Measurements from ENCODE around the gene DUSP11.
"Not testable (repeated sequence)": the region's sequence is repeated elsewhere in the genome, so short reads cannot be mapped to it uniquely, and the experiment has no call there.

The DUSP11 gene

DNA sequence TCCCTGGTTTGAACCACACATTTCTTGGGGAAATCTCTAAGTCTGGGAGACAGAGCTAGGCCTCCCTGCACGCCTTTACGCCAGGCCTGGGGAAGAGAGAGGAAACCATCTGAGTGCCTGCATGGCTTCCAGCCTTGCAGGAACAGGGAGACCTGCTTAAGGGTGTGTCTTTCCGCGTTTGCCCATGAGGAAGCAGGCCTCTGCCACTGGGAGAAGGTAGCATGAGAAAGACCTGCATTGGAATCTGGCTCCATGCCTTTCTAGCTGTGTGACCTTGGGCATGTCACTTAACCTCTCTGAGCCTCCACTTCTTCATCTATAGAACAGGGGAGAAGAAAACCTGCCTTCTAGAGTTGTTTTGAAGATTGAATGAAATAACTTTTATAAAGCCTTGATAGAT lies 62.2 kb downstream of the DUSP11 start:
- DNase-seq (ENCODE audit: low spot score), result not testable (repeated sequence)

DNA sequence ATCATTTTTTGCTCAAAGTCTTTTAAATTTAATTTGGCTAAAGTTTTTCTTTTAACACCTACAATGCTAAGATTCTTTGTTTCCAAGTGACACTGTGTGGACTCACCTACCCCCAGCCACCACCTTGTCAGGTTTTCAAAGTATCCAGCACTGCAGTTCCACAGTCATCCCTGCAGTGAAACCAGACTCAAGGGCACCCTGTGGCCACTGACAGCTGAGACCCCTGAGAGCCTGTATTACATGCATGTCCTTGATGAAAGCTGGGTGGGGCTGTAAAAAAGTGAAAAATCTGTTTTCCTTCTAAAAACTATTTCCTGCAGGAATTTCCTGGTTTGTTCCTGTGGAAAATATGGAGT lies 62.7 kb downstream of the DUSP11 start:
- DNase-seq (ENCODE audit: low spot score), result no peak

GRCh38 chr2:73716543-73717250 lies 63.2 kb downstream of the DUSP11 start:
- DNase-seq (ENCODE audit: low spot score), result no peak

- DNase-seq (ENCODE audit: low spot score), result no peak
Observed at GRCh38 chr2:73714091-73714490, 65.8 kb downstream of the DUSP11 start.
